ENCODE measurements around the gene SPOP.
"Not testable (repeated sequence)": the region's sequence is repeated elsewhere in the genome, so short reads cannot be mapped to it uniquely, and the experiment has no call there.

SPOP gene

GRCh38 chr17:49568695-49569047 lies 109.2 kb downstream of the SPOP start:
- DNase-seq: not testable (repeated sequence)

- peak; percentile 33 for DNase-seq
Measured at GRCh38 chr17:49567871-49568694, 109.8 kb downstream of the SPOP start.

GRCh38 chr17:49567104-49567521 lies 110.8 kb downstream of the SPOP start:
- no peak for DNase-seq

GRCh38 chr17:49566668-49567071 lies 111.2 kb downstream of the SPOP start:
- no peak for DNase-seq

- peak; percentile 82 for DNase-seq
Measured at GRCh38 chr17:49565948-49566491, 111.9 kb downstream of the SPOP start.

- DNase-seq: no peak
Measured at GRCh38 chr17:49564638-49565037, 113.3 kb downstream of the SPOP start.

- peak; percentile 21 for DNase-seq
Measured at GRCh38 chr17:49557312-49558024, 120.4 kb downstream of the SPOP start.

GRCh38 chr17:49556223-49556943 lies 121.5 kb downstream of the SPOP start:
- peak; percentile 15 for DNase-seq

GRCh38 chr17:49555495-49556222 lies 122.2 kb downstream of the SPOP start:
- DNase-seq: no peak

- DNase-seq: no peak
Measured at GRCh38 chr17:49554694-49555494, 123.0 kb downstream of the SPOP start.

GRCh38 chr17:49553676-49554335 lies 124.1 kb downstream of the SPOP start:
- DNase-seq: no peak

- no peak for DNase-seq
Measured at GRCh38 chr17:49552070-49552751, 125.7 kb downstream of the SPOP start.

- DNase-seq: no peak
Measured at GRCh38 chr17:49551221-49552069, 126.5 kb downstream of the SPOP start.

GRCh38 chr17:49550764-49551163 lies 127.1 kb downstream of the SPOP start:
- not testable (repeated sequence) for DNase-seq

GRCh38 chr17:49549691-49550678 lies 127.9 kb downstream of the SPOP start:
- no peak for DNase-seq

GRCh38 chr17:49549311-49549605 lies 128.6 kb downstream of the SPOP start:
- no peak for DNase-seq

Data from NCI-H2029 treated with DMSO at 0.1 percent for 48 hours (cell line).